Parathyroid adenoma (tissue), 2 donors: ENCODE measurements around the gene APOBEC3F.

Experiments used
- H2AFZ ChIP-seq: fragments of 300-600 bp; sonication (generic); one replicate; pipeline ENCODE4 v1.7.0; 2017; ENCODE audit warnings: antibody characterized with exemption, mild to moderate bottlenecking
- H3K27ac ChIP-seq: fragments of 300-600 bp; sonication (generic); one replicate; pipeline ENCODE4 v1.7.0; 2017
- H3K27me3 ChIP-seq: fragments of 300-600 bp; sonication (generic); one replicate; pipeline ENCODE4 v1.7.0; 2017; ENCODE audit warnings: low read length; ENCODE audit not compliant: control insufficient read depth, insufficient read depth
- H3K36me3 ChIP-seq: fragments of 300-600 bp; sonication (generic); one replicate; pipeline ENCODE4 v1.7.0; 2017; ENCODE audit warnings: low read length; ENCODE audit not compliant: control insufficient read depth, insufficient read depth
- H3K4me1 ChIP-seq: fragments of 300-600 bp; sonication (generic); one replicate; pipeline ENCODE4 v1.7.0; 2017; ENCODE audit warnings: control low read depth
- H3K4me2 ChIP-seq: fragments of 300-600 bp; sonication (generic); one replicate; pipeline ENCODE4 v1.7.0; 2017; ENCODE audit warnings: low read length
- H3K4me3 ChIP-seq: fragments of 300-600 bp; sonication (generic); one replicate; pipeline ENCODE4 v1.7.0; 2017; ENCODE audit warnings: low read depth, low read length
- H3K79me2 ChIP-seq: fragments of 300-600 bp; sonication (generic); one replicate; pipeline ENCODE4 v1.7.0; 2017; ENCODE audit warnings: control low read depth
- H3K9ac ChIP-seq: fragments of 300-600 bp; sonication (generic); one replicate; pipeline ENCODE4 v1.7.0; 2017; ENCODE audit warnings: mild to moderate bottlenecking
- H3K9me3 ChIP-seq: fragments of 300-600 bp; sonication (generic); one replicate; pipeline ENCODE4 v1.7.0; 2017; ENCODE audit warnings: low read length; ENCODE audit not compliant: control insufficient read depth
- TF ChIP-seq, protein P1 (sequence below): fragments of 300-600 bp; sonication (generic); IDR thresholded peaks from one replicate; pipeline ENCODE4 v1.7.0; 2017; ENCODE audit warnings: antibody characterized with exemption, mild to moderate bottlenecking
- donor health status: primary hyperparathyroidism.

APOBEC3F gene

GRCh38 chr22:39088685-39089032, 48.0 kb downstream of the APOBEC3F start:
- H3K36me3 ChIP-seq: no peaks in the 10 kb centered on the region
- no peaks in the 10 kb centered on the region for H3K27me3 ChIP-seq
- no peak overlapping the region for H3K27ac ChIP-seq
- no peak overlapping the region for H2AFZ ChIP-seq
- H3K79me2 ChIP-seq: no peaks in the 10 kb centered on the region
- no peaks in the 10 kb centered on the region for H3K4me1 ChIP-seq
- no peak overlapping the region for H3K4me3 ChIP-seq
- H3K9ac ChIP-seq: no peak overlapping the region
- H3K9me3 ChIP-seq: no peaks in the 10 kb centered on the region
- TF ChIP-seq, protein P1, sequence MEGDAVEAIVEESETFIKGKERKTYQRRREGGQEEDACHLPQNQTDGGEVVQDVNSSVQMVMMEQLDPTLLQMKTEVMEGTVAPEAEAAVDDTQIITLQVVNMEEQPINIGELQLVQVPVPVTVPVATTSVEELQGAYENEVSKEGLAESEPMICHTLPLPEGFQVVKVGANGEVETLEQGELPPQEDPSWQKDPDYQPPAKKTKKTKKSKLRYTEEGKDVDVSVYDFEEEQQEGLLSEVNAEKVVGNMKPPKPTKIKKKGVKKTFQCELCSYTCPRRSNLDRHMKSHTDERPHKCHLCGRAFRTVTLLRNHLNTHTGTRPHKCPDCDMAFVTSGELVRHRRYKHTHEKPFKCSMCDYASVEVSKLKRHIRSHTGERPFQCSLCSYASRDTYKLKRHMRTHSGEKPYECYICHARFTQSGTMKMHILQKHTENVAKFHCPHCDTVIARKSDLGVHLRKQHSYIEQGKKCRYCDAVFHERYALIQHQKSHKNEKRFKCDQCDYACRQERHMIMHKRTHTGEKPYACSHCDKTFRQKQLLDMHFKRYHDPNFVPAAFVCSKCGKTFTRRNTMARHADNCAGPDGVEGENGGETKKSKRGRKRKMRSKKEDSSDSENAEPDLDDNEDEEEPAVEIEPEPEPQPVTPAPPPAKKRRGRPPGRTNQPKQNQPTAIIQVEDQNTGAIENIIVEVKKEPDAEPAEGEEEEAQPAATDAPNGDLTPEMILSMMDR: no peak
- no peak overlapping the region for H3K4me2 ChIP-seq

DNA sequence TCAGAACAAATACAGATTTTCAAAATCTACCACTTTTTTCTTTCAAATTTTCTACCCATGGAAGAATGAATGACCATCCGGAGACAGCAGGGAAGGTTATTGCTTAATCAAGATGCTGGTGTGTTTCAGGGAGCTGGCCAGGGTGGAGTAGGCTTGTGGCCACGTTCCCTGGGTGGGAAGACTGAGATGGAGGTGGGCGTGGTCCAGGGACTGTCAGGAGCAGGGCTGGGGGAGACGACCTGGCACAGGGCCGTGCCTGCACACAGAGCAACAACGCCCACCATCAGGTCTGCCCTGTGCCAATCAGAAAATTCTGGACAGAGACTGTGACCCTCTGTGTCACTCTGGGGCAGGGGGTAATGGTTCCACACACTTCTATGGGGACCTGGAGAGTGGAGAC, 49.3 kb downstream of the APOBEC3F start:
- Histone ChIP-seq H3K4me1 (no peaks in the 10 kb centered on the region), H3K79me2 (no peaks in the 10 kb centered on the region), H3K27me3 (no peaks in the 10 kb centered on the region), H2AFZ (no peak overlapping the region), H3K4me3 (no peak overlapping the region), H3K9ac (no peak overlapping the region), H3K4me2 (no peak overlapping the region), H3K36me3 (no peaks in the 10 kb centered on the region), H3K9me3 (no peaks in the 10 kb centered on the region), H3K27ac (no peak overlapping the region)
- TF ChIP-seq, protein P1: no peak

DNA sequence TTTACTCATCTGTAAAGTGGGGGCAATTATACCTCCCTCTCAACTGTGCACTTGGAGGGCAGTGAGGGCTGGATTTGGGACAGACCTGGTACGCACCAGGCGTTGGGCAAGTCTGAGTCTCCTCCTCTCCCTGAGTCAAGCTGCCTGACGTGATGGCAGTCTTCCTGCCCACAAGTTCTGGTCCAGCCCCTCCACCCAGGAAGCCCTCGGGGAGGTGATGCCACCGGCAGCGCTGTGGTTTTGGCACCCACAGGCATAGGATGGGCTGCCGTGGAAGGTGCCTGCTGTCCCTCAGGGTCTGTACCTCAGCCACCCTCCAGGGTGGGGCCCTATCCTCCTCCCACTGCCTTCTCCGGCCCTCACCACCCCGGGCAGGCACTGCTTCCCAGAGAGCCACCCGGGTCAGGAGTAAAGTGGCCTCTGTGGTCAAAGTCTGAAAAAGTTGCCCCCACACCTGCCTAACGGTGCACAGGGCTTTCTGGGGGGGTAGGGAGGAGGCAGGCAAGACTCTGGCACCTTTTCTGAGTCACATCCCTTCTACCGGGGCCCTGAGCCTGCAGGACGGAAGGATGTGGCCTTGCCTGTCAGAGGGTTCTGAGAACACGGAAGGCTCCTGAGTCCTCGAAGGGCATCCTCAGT, 49.9 kb downstream of the APOBEC3F start:
- no peak overlapping the region for H3K9ac ChIP-seq
- TF ChIP-seq, protein P1: no peak
- H3K27ac ChIP-seq: no peak overlapping the region

DNA sequence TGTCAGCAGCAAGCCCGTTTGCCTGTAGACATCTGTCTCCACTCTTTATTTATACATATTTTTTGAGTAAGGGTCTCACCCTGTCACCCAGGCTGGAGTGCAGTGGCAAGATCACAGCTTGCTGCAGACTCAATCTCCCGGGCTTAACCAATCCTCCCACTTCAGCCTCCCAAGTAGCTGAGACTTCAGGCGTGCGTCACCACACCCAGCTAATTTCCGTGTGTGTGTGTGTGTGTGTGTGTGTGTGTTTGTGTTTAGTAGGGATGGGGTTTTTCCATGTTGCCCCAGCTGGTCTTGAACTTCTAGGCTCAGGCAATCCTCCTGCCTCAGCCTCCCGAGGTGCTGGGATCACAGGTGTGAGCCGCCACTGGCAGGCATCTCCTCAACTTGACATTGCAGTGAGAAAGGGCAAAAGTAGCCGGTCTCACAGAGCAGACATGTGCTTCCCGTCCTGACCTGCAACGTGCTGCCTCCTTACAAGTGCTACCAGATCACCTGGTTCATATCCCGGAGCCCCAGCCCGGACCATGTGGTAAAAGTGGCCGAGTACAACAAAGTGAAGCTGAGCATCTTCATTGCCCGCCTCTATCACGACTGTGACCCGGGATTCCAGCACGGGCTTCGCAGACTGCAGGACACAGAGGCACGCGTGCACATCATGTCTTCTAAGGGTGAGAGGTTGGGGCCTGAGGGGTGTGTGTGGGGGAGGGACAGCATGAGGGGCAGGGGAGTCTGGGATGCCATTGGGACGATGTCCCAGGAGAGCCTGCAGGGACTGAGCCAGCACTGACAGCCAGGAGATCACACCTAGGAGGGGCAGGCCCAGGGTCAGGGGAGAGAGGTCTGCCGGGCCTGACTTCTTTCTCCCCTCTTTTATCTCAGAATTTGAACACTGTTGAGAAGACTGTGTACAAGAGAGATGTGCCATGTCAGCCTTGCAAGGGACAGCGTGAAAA, 50.7 kb downstream of the APOBEC3F start:
- H3K27ac ChIP-seq: no peak overlapping the region
- TF ChIP-seq, protein P1: no peak

More for the DNA sequence above, 49.9 kb downstream of the APOBEC3F start:
- Histone ChIP-seq H3K36me3 (no peaks in the 10 kb centered on the region), H3K4me2 (no peak overlapping the region), H3K79me2 (no peaks in the 10 kb centered on the region), H3K9me3 (no peaks in the 10 kb centered on the region), H2AFZ (no peak overlapping the region), H3K27me3 (no peaks in the 10 kb centered on the region), H3K4me1 (no peaks in the 10 kb centered on the region), H3K4me3 (no peak overlapping the region)

More for the DNA sequence above, 50.7 kb downstream of the APOBEC3F start:
- Histone ChIP-seq H3K27me3 (no peaks in the 10 kb centered on the region), H3K4me3 (no peak overlapping the region), H3K4me1 (no peaks in the 10 kb centered on the region), H3K4me2 (no peak overlapping the region), H3K36me3 (no peaks in the 10 kb centered on the region), H3K9me3 (no peaks in the 10 kb centered on the region), H3K79me2 (no peaks in the 10 kb centered on the region), H2AFZ (no peak overlapping the region), H3K9ac (no peak overlapping the region)
